Sigmoid colon (tissue), 7 donors: Measurements from ENCODE around the gene MBIP. TPM values are rescaled to one million over a fixed set of nuclear protein-coding genes. Genes with fewer than 3 reads are reported as not detected.

ENCODE experiments used
- DNase-seq: peaks from one replicate; pipeline ENCODE4 v3.0.0-alpha.2; 2019
- H3K27ac ChIP-seq, 4 donors: fragments of 200-600 bp; sonication (generic); one replicate each; pipeline ENCODE4 v1.5.1; 2016 to 2019; ENCODE audit warnings: mild to moderate bottlenecking in 1 of 4
- H3K27me3 ChIP-seq, 3 donors: fragments of 200-600 bp; sonication (generic); one replicate each; pipeline ENCODE4 v1.5.1; 2019; ENCODE audit warnings: mild to moderate bottlenecking in 1 of 3
- H3K36me3 ChIP-seq, 4 donors: fragments of 200-600 bp; sonication (generic); one replicate each; pipeline ENCODE4 v1.5.1; 2016 to 2019
- H3K4me1 ChIP-seq, 4 donors: fragments of 200-600 bp; sonication (generic); one replicate each; pipeline ENCODE4 v1.5.1; 2017 to 2019
- H3K4me3 ChIP-seq, 4 donors: fragments of 200-600 bp; sonication (generic); one replicate each; pipeline ENCODE4 v1.5.1; 2017 to 2019; ENCODE audit warnings: mild to moderate bottlenecking in 2 of 4, moderate library complexity in 1 of 4
- H3K9me3 ChIP-seq, 4 donors: fragments of 200-600 bp in 3 of 4; sonication (generic) in 3 of 4; one replicate each; pipeline versions ENCODE4 v1.5.1 to v1.6.1; 2013 to 2019
- EP300 ChIP-seq, 4 donors: sonication (generic); formaldehyde crosslinking; IDR thresholded peaks; one replicate each; pipeline ENCODE4 v1.6.1; 2017; ENCODE audit warnings: antibody characterized with exemption in 4 of 4
- POLR2A ChIP-seq, 2 donors: fragments of 450-650 bp; IDR thresholded peaks; one replicate each; pipeline ENCODE4 v1.6.1; 2016; ENCODE audit warnings: antibody characterized with exemption in 2 of 2, mild to moderate bottlenecking in 2 of 2, moderate library complexity in 2 of 2
- POLR2AphosphoS5 ChIP-seq, 4 donors: sonication (generic); formaldehyde crosslinking; IDR thresholded peaks; one replicate each; pipeline ENCODE4 v1.6.1; 2017; ENCODE audit warnings: antibody characterized with exemption in 4 of 4
- WGBS, 2 donors: extraction: QIAGEN DNeasy Blood & Tissue Kit; methylation state at CpG; one replicate each; pipeline ENCODE4 v1.1.7; 2013; 5-methylcytosine and 5-hydroxymethylcytosine counted together
- intact Hi-C: fragments of 100-400 bp; cut with DNase I; formaldehyde crosslinking; loops from one replicate; pipeline ENCODE4 v1.15.1; 2023
- polyA plus RNA-seq, 3 donors: library from polyadenylated mRNA; stranded (reverse); fragments of 200-250 nt; gene quantifications; one replicate each; pipeline ENCODE4 v1.2.3, GENCODE V29; 2013
- total RNA-seq, 4 donors: library from RNA; depleted of rRNA; stranded (reverse); fragments of >200 nt; gene quantifications; one replicate each; pipeline ENCODE4 v1.1.0, GENCODE V29; 2016
- TF ChIP-seq, protein P1 (sequence below), 4 experiments: fragments of 450-650 bp in 3 of 4; fragments of 200-600 bp in 1 of 4; IDR thresholded peaks; one replicate each; pipeline ENCODE4 v1.5.1; 2016 to 2019; ENCODE audit warnings: antibody characterized with exemption in 4 of 4, mild to moderate bottlenecking in 3 of 4, moderate library complexity in 2 of 4
- donor health status: healthy with polysubstance abuse.
- donor health status: Bipolar disorder and iron deficiency.
- donor health status: healthy.

MBIP gene
- total and polyA plus RNA-seq, 7 donors, result 12.4 to 26.4 (median 22.2) TPM

DNA sequence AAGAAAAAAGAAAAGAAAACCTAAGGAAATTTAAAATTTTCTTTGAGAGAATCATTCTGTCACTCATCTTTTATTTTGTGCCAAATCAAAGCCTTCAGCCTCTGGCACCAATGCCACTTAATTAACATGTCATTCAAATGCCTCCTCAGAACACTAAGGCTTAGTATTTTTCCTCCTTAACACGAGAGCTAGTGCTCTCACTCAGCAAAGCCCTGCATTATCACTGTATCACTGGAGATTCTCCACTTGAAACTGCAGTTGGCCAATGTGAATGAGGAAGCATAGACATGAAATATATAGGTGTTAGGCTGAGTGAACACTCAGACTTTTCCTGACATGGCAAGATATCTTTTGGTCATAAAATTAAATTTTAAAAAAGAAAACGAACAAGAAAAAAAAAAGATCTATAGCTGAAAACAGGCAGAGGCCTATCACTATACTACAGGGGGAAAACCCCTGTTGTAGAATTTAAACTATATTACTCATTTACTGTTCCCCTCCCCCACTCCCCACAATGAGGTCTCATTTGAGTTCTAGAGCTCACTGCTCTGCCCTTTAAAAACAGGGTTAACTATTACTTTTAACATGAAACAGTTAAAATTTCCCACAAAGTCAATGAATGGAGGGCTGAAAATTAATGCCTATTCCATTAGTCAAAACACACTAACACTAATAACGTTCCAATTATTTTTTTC lies 5.1 kb downstream of the MBIP start:
- no peak for DNase-seq
- Histone ChIP-seq H3K36me3 (peaks cover 0 to 32% (median 12%) of the 10 kb centered on the region in 4 donors), H3K4me1 (peaks cover 0 to 22% (median 15%) of the 10 kb centered on the region in 4 donors), H3K27me3 (no peaks in the 10 kb centered on the region), H3K4me3 (no peak overlapping the region), H3K9me3 (no peaks in the 10 kb centered on the region), H3K27ac (no peak overlapping the region)
- TF ChIP-seq POLR2A (IDR thresholded peaks at IDR 0.05) (no peak), POLR2AphosphoS5 (IDR thresholded peaks at IDR 0.05) (no peak)
- TF ChIP-seq, protein P1, sequence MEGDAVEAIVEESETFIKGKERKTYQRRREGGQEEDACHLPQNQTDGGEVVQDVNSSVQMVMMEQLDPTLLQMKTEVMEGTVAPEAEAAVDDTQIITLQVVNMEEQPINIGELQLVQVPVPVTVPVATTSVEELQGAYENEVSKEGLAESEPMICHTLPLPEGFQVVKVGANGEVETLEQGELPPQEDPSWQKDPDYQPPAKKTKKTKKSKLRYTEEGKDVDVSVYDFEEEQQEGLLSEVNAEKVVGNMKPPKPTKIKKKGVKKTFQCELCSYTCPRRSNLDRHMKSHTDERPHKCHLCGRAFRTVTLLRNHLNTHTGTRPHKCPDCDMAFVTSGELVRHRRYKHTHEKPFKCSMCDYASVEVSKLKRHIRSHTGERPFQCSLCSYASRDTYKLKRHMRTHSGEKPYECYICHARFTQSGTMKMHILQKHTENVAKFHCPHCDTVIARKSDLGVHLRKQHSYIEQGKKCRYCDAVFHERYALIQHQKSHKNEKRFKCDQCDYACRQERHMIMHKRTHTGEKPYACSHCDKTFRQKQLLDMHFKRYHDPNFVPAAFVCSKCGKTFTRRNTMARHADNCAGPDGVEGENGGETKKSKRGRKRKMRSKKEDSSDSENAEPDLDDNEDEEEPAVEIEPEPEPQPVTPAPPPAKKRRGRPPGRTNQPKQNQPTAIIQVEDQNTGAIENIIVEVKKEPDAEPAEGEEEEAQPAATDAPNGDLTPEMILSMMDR (IDR thresholded peaks at IDR 0.05), result no peak
- WGBS, 2 donors, result 54 to 60% methylated on average over 3 of the region's 3 CpGs
- intact Hi-C loops, result no loop called here

DNA sequence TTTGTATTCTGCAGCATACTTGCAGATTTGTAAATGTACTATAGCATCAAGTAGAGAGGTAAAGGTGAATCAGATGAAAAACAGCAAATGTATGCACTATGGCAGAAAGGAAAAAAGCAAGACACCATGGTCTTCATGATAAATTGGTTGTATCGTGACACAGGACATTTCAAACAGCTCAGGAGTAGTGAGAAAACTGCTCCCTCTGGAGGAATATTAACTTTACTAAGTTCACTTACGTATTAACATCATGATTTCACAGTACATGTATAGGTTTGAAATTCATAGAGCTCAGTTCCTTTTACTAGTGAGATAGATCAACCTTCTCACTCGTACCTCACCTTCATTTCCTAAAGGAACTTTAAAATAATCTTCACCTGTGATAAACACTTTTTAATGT lies 6.5 kb downstream of the MBIP start:
- Histone ChIP-seq H3K36me3 (peaks cover 0 to 46% (median 16%) of the 10 kb centered on the region in 4 donors), H3K4me3 (no peak overlapping the region), H3K9me3 (no peaks in the 10 kb centered on the region), H3K27me3 (no peaks in the 10 kb centered on the region), H3K27ac (no peak overlapping the region), H3K4me1 (peaks cover 0 to 22% (median 11%) of the 10 kb centered on the region in 4 donors)
- intact Hi-C loops, result no loop called here
- WGBS, 2 donors, result 55 to 86% methylated on average over 3 of the region's 3 CpGs
- TF ChIP-seq, protein P1 (IDR thresholded peaks at IDR 0.05), result no peak
- TF ChIP-seq POLR2AphosphoS5 (IDR thresholded peaks at IDR 0.05), result no peak
- TF ChIP-seq POLR2A (IDR thresholded peaks at IDR 0.05), result no peak
- no peak for TF ChIP-seq EP300 (IDR thresholded peaks at IDR 0.05)
- DNase-seq, result no peak

DNA sequence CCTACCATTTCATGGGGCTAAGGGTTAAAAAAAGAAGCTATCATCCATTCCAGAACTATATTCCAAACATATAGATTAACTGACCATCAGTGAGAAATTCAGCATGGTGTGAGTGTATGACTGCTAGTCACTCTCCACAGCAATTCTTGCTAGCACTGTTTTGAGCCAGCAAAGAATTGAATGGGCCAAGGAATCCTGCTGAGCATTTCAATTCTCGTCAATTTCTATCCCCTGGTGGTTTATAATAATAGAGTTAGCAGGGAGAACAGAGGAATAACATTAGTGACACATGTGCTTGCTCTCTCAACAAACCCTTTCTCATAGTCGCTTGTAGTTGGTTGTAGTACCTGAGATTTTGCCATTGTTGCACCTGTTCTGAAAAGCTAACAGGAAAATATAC lies 7.2 kb downstream of the MBIP start:
- Histone ChIP-seq H3K4me1 (peaks cover 0 to 15% (median 6%) of the 10 kb centered on the region in 4 donors), H3K4me3 (no peak overlapping the region), H3K9me3 (no peaks in the 10 kb centered on the region), H3K27me3 (no peaks in the 10 kb centered on the region), H3K27ac (no peak overlapping the region), H3K36me3 (peaks cover 0 to 53% (median 17%) of the 10 kb centered on the region in 4 donors)
- no peak for TF ChIP-seq POLR2A (IDR thresholded peaks at IDR 0.05)
- no peak for TF ChIP-seq POLR2AphosphoS5 (IDR thresholded peaks at IDR 0.05)
- TF ChIP-seq EP300 (IDR thresholded peaks at IDR 0.05), result no peak
- TF ChIP-seq, protein P1 (IDR thresholded peaks at IDR 0.05), result no peak
- intact Hi-C loops, result no loop called here
- WGBS, 2 donors, result 89 to 91% methylated on average over 2 of the region's 2 CpGs
- no peak for DNase-seq

DNA sequence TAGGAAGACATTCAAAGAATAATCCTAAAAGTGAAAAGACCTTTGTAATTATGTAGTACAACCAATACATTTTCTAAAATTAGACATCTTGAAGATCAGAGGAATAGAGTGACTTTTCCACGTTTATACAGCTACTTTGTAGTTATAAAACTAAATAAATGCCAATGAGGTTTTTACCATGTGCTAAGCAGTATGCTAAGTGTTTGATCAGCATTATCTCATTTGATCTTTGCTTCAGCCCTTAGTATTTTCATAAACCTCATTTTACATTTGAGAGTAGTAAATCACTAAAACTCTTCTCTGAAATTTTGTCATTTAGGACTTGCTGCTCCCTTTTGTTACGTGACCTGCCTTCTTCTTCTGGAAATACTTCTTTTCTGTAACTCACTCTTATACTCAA lies 13.6 kb downstream of the MBIP start:
- Histone ChIP-seq H3K27ac (no peak overlapping the region), H3K9me3 (no peaks in the 10 kb centered on the region), H3K36me3 (peaks cover 5 to 95% (median 29%) of the 10 kb centered on the region in 4 donors), H3K4me1 (no peaks in the 10 kb centered on the region), H3K27me3 (no peaks in the 10 kb centered on the region), H3K4me3 (no peak overlapping the region)
- intact Hi-C loops, result no loop called here
- TF ChIP-seq POLR2AphosphoS5 (IDR thresholded peaks at IDR 0.05), result no peak
- no peak for TF ChIP-seq EP300 (IDR thresholded peaks at IDR 0.05)
- TF ChIP-seq, protein P1 (IDR thresholded peaks at IDR 0.05), result no peak
- TF ChIP-seq POLR2A (IDR thresholded peaks at IDR 0.05), result no peak
- WGBS, 2 donors, result 80 to 91% methylated on average over 2 of the region's 2 CpGs
- no peak for DNase-seq

DNA sequence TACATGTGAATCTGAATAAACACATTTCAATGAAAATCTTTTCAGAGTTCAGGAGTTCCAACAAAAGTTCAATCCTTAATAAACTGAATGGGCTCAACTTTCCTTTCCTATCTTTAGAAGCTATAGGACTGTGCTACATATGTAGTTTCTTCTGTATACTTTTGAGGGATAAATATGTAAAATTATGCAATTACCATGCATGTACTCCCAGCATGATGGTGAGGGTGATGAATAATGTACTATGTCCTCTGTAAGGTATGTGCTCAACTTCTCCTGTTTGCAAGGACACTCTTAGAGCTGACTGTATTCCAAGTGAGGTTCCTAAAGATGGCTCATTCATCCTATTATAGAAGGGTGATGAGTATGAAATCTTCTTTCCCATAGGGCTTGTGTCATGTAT lies 15.5 kb downstream of the MBIP start:
- intact Hi-C loops, result no loop called here
- no peak overlapping the region for H3K27ac ChIP-seq
- peaks cover 0 to 94% (median 22%) of the 10 kb centered on the region in 4 donors for H3K36me3 ChIP-seq
- TF ChIP-seq POLR2AphosphoS5 (IDR thresholded peaks at IDR 0.05) (no peak), EP300 (IDR thresholded peaks at IDR 0.05) (no peak), POLR2A (IDR thresholded peaks at IDR 0.05) (no peak)
- TF ChIP-seq, protein P1 (IDR thresholded peaks at IDR 0.05), result no peak
- no peak overlapping the region for H3K4me3 ChIP-seq
- no peaks in the 10 kb centered on the region for H3K4me1 ChIP-seq
- DNase-seq, result no peak
- no peaks in the 10 kb centered on the region for H3K27me3 ChIP-seq
- H3K9me3 ChIP-seq, result no peaks in the 10 kb centered on the region
